NCI-H748 (cell line): ENCODE measurements around the gene SPAAR.

Experiments
- DNase-seq: peaks from one replicate; lab custom pipeline; 2025; ENCODE audit not compliant: unreplicated experiment; lab: John Stamatoyannopoulos, UW

SPAAR gene

GRCh38 chr9:35945341-35946018, 36.2 kb downstream of the SPAAR start:
- peak; percentile 90 for DNase-seq

GRCh38 chr9:35948451-35948850, 39.2 kb downstream of the SPAAR start:
- no peak for DNase-seq

GRCh38 chr9:35948901-35949318, 39.6 kb downstream of the SPAAR start:
- DNase-seq, result no peak

GRCh38 chr9:35951736-35952135, 42.4 kb downstream of the SPAAR start:
- DNase-seq, result no peak

- no peak for DNase-seq
These were observed 43.4 kb downstream of the SPAAR start for GRCh38 chr9:35952526-35953191.

GRCh38 chr9:35954942-35955546, 45.8 kb downstream of the SPAAR start:
- DNase-seq, result peak; percentile 73

- DNase-seq, result no peak
These were observed 47.4 kb downstream of the SPAAR start for GRCh38 chr9:35956651-35957050.

GRCh38 chr9:35958104-35958837, 49.0 kb downstream of the SPAAR start, which contains the start of gene OR2S2:
OR2S2 (minus strand) TSS chr9:35958154; CDS start chr9:35958098, 56 bp downstream.
- no peak for DNase-seq

- no peak for DNase-seq
These were observed 50.9 kb downstream of the SPAAR start for GRCh38 chr9:35960039-35960655.
